WERI-Rb-1 (cell line): ENCODE measurements around the gene NFIX.

ENCODE experiments used
- DNase-seq: peaks from one replicate; pipeline ENCODE4 v3.0.0-alpha.2; 2020
- H3K27ac ChIP-seq: fragments of 250-450 bp; sonication (Bioruptor Pico); 2 replicates; pipeline ENCODE4 v1.5.1; 2020; ENCODE audit warnings: mild to moderate bottlenecking, moderate library complexity
- H3K27me3 ChIP-seq: fragments of 250-450 bp; sonication (Bioruptor Pico); 2 replicates; pipeline ENCODE4 v1.5.1; 2021; ENCODE audit warnings: mild to moderate bottlenecking, low read depth, moderate library complexity; ENCODE audit not compliant: insufficient read depth, severe bottlenecking
- H3K36me3 ChIP-seq: fragments of 250-450 bp; sonication (Bioruptor Pico); 2 replicates; pipeline ENCODE4 v1.5.1; 2020; ENCODE audit warnings: mild to moderate bottlenecking, moderate library complexity
- H3K4me3 ChIP-seq: 2 replicates; pipeline ENCODE4 v1.5.1; 2011; ENCODE audit warnings: low read depth, mild to moderate bottlenecking, control low read depth, low read length
- H3K9me3 ChIP-seq: fragments of 250-450 bp; sonication (Bioruptor Pico); 2 replicates; pipeline ENCODE4 v1.5.1; 2021; ENCODE audit warnings: mild to moderate bottlenecking, moderate library complexity; ENCODE audit not compliant: severe bottlenecking
- CTCF ChIP-seq: IDR thresholded peaks from 2 replicates; pipeline ENCODE4 v1.5.1; 2011; ENCODE audit warnings: low read depth, mild to moderate bottlenecking, control low read depth, inconsistent platforms, low read length

Gene NFIX

GRCh38 chr19:12982648-12983047 lies 12.6 kb upstream of the NFIX start:
- H3K4me3 ChIP-seq, result no peak overlapping the region
- DNase-seq, result no peak
- H3K27me3 ChIP-seq, result no peaks in the 10 kb centered on the region
- no peaks in the 10 kb centered on the region for H3K9me3 ChIP-seq
- no peaks in the 10 kb centered on the region for H3K36me3 ChIP-seq
- TF ChIP-seq CTCF, result no peak
- H3K27ac ChIP-seq, result no peak overlapping the region

- no peak for DNase-seq
- Histone ChIP-seq H3K36me3 (no peaks in the 10 kb centered on the region), H3K27ac (no peak overlapping the region; the same call in 1 of the 2 replicates), H3K4me3 (peak overlapping the region; percentile 36), H3K27me3 (no peaks in the 10 kb centered on the region), H3K9me3 (no peaks in the 10 kb centered on the region)
- TF ChIP-seq CTCF, result no peak
Measured at GRCh38 chr19:12983091-12983490, 12.2 kb upstream of the NFIX start.

GRCh38 chr19:12983542-12984142 lies 11.6 kb upstream of the NFIX start:
- H3K27ac ChIP-seq, result no peak overlapping the region; the same call in 1 of the 2 replicates
- TF ChIP-seq CTCF, result peak; percentile 88
- H3K9me3 ChIP-seq, result no peaks in the 10 kb centered on the region
- H3K4me3 ChIP-seq, result peak overlapping the region; percentile 36
- DNase-seq, result peak; percentile 69
- H3K36me3 ChIP-seq, result no peaks in the 10 kb centered on the region
- H3K27me3 ChIP-seq, result no peaks in the 10 kb centered on the region

- no peaks in the 10 kb centered on the region for H3K9me3 ChIP-seq
- H3K4me3 ChIP-seq, result no peak overlapping the region
- TF ChIP-seq CTCF, result no peak
- H3K27ac ChIP-seq, result no peak overlapping the region
- no peak for DNase-seq
- no peaks in the 10 kb centered on the region for H3K36me3 ChIP-seq
- H3K27me3 ChIP-seq, result no peaks in the 10 kb centered on the region
Measured at GRCh38 chr19:12984143-12984627, 11.1 kb upstream of the NFIX start.

GRCh38 chr19:12984683-12985048 lies 10.6 kb upstream of the NFIX start:
- DNase-seq, result no peak
- Histone ChIP-seq H3K27me3 (no peaks in the 10 kb centered on the region), H3K27ac (no peak overlapping the region), H3K9me3 (no peaks in the 10 kb centered on the region), H3K36me3 (no peaks in the 10 kb centered on the region), H3K4me3 (no peak overlapping the region)
- no peak for TF ChIP-seq CTCF
